A549 treated with dexamethasone at 1 μM for 4 hours (cell line): ENCODE measurements around the gene CENPVL3. TPM values are rescaled to one million over a fixed set of nuclear protein-coding genes. Genes with fewer than 3 reads are reported as not detected.

Experiments
- total RNA-seq: library from RNA; stranded (reverse); fragments of 200-300 nt; extraction: Qiagen RNA extraction; gene quantifications from 5 replicates; pipeline ENCODE4 v1.2.3, GENCODE V29; 2022

The CENPVL3 gene
- total RNA-seq: 0.11 to 0.20 TPM (median 0.14 TPM) in 5 replicates

DNA sequence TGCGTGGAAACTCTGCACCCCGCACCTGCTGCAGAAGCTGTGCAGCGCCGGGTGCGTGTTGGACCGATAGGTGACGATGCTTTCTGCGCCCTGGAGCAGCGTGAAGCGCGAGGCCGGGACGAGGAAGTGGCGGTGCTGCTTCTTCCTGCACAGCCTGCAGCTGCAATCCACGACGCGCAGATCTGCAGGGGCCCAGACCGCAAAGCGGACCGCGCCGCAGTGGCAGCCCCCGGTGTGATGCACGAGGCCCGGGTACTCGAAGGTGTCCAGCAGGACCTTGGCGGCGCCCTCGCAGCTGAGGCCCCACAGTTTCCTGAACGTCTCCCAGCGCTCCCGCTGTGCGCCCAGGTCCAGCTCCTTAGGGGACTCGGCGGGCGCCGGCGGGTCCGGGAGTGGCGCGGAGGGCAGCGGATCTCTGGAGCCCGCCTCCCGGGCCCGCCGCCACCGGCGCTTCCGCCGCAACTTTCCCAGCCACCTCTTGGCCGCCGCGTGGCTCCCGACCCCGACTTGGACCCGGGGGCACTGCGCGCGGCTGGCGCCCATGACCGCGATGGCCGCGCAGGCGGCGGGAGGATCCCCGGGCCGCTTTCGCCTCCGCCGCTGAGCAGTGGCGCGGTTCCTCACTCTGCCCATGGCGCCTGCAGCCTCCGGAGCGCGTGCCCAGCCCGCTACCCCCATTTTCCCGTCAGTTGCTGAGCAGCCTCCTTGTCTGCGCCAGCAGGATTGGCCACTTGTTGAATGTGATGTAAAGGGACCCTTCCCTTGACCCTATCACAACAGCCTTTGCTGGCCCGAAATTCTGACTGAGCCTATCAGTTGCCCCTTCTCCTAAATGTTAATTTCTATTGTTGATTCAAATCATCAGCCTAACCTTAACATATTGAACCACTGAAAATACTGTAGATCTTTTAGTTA lies at the start of gene CENPVL3:
Gene CENPVL3, minus strand, starts transcription at position 672 of the 915 bp plus-strand sequence. Its CDS starts 39 bp downstream, at position 633.

Other genes starting within 250 kb of the CENPVL3 start
- 2.6 to 3.2 TPM (median 3.0 TPM) in 5 replicates for gene NUDT11, start 122.3 kb downstream of the CENPVL3 start, total RNA-seq
- not detected in 5 replicates for gene CENPVL2, start 63.9 kb upstream of the CENPVL3 start, total RNA-seq
- gene CENPVL1, start 91.6 kb upstream of the CENPVL3 start, total RNA-seq: not detected in 5 replicates
- gene GSPT2, start 124.5 kb upstream of the CENPVL3 start, total RNA-seq: 8.5 to 10.0 TPM (median 9.7 TPM) in 5 replicates